COR-L47 (cell line): ENCODE data around the gene GID8.

Source experiments
- DNase-seq: peaks from one replicate; lab custom pipeline; 2025; lab: John Stamatoyannopoulos, UW

Gene GID8

DNA sequence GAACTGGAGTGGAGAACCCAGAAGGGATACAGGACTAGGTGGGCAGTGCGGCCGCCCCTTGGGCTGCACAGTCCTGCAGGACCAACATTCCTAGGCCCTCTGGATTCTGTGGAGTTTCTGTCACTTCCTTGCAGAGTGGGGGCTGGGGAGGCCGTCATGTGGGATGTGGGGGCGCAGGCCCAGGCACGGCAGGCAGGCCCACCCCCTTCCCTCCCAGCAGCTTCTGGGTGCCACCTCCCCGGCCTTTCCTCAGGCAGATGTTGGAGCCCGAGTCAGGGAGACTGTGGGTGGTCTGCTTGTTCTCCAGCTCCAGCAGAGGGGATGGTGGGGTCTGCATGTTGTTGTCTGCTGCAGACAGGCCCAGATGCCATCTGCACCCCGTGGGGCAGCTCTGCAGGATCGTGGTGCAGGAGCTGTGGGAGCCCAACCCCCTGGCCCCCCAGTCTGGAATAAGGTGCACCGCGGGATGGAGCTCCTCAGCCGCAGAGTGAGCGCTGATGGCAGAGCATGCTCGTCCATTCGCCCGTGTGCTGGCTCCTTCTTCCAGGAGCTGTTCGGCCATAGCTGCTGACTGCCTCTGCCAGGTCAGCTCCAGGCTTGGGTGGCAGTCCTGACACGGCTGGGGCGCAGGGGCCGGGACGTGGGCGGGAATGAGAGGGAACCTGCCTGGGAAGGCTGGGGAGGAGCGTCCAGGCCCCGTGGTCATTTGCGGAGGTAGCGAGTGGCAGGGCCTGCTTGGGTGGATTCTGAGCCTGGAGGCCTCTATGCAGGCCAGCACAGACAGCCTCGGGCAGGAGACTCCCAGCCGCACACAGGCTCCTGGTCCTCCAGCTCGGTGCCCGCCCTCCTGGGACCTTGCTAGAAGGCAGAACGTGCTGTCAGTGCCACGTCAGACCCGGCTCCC, 32.6 kb downstream of the GID8 start:
- no peak for DNase-seq

DNA sequence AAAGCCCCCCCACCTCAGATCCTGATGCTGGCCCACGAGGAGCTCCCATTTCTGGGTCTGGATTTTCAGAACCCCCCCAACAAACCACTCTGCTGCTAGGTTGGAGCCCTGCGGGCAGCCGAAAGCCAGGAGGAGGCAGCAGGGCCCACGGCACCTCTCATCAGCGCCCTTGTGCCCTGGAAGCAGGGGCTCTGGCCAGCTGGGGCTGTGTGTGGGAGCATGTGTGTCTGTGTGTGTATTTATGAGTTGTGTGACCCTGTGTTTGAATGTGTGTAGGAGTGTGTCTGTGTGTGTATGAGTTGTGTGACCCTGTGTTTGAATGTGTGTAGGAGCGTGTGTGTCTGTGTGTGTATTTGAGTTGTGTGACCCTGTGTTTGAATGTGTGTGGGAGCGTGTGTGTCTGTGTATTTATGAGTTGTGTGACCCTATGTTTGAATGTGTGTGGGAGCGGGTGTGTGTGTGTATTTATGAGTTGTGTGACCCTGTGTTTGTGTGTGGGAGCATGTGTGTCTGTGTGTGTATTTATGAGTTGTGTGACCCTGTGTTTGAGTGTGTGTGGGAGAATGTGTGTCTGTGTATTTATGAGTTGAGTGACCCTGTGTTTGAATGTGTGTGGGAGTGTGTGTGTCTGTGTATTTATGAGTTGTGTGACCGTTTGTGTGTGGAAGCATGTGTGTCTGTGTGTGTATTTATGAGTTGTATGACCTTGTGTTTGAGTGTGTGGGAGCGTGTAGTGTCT, 33.4 kb downstream of the GID8 start:
- no peak for DNase-seq

GRCh38 chr20:62971950-62972844, 34.2 kb downstream of the GID8 start:
- peak; percentile 78 for DNase-seq

DNA sequence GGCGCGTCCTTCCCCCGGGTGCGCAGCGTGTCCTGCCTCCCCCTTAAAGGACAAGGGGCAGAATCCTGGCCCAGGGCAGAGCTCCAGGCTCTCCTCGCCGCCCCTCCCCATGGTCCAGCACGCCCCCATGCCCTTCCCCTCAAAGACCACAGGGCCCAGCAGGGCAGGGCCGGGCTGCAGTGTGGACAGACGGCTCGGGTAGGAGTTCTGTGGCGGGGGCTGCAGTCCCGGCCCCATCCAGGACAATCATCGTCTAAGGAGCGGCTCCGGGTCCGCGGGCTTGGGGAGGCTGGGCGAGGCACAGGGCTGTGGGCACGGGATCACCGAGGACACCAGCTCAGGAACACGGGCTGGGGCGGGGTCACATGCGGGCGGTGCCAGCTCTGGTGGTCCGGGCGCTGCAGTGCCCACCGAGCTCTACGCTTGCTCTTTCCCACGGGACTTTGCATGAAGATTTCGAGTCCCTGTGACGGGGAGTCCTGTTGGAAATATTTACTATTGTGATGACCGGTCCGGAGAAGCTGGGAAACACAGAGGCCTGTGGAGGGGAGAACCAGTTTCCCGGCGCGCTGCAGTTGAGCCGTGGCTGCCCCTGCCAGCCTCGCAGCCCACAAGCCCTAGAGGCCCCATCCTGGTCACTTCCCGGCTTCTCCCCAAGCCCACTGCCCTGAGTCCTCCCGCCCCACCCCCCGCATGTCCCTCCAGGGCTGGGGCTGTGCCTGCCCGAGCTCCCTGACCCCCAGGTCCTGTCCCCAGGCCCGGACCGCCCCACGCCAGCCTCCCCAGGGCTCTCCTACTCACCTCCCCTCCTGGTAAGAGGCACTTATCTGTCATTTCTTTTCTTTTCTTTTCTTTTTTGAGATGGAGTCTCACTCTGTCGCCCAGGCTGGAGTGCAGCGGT, 35.1 kb downstream of the GID8 start:
- no peak for DNase-seq

DNA sequence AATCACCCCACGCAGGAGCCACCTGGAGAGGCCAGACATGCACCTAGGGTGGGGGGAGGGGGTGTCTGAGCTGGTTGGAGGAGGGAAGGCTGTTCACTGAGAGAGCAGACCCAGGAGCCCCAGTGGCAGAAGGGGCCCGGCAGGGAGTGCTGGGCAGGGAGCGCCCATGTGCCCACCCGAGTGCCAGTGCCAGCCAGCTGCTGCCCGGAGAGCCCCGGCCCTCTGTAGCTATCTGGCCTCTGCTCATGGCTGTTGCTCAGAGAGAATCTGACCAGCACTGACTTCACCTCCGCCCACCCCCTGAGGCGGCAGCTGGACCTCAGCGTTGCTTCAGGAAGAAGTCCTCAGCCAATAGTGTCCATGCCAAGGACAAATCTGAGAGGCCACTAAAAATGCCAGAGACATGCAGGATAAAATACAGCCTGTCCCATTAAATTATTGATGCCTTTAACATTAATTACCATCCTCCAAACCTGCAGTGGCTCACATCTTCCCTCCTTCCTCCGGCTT, 37.4 kb downstream of the GID8 start:
- no peak for DNase-seq

DNA sequence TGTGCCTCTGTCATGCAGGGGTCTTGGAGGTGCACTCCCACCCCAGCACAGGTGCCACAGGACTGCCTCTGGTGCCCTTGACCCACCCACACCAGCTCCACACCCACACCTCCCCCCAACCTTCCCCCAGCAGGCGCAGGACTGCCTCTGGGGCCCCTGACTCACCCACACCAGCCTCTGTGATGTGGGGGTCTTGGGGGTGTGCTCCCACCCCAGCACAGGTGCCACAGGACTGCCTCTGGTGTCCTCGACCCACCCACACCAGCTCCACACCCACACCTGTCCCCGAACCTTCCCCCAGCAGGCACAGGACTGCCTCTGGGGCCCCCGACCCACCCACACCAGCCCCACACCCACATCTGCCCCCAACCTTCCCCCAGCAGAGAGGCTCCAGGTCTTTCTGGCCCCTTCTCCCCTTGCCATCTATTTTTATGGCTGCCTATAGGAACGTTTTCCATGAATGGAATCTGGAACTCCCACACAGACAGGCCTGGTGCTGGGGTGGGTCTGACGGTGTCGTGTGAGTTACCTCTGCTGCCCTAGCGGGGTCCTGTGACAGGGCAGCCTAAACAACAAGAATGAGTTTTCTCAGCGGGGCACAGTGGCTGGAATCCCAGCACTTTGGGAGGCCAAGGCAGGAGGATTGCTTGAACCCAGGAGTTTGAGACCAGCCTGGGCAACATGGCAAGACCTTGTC, 38.0 kb downstream of the GID8 start:
- DNase-seq = no peak

DNA sequence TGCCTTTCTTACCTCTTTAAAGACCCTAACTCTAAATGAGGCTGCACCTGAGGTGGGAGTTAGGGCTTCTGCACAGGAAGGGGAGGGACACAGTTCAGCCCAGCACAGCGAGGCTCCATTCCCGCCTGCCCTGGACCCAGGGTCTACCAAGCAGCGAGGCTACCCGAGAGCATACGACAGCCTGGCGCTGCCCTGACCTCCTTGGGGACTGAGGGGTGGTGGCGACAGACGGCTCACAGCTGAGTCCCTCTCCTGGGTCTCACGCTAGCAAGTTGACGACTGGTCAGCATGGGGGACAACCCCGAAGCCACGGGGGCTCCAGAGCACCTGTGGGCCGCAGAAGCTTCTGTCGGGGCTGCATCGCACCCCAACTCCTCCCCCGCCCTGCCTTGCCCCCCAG, 38.9 kb downstream of the GID8 start:
- no peak for DNase-seq

- DNase-seq = peak; percentile 78
These were observed 39.9 kb downstream of the GID8 start for GRCh38 chr20:62977613-62978560.

DNA sequence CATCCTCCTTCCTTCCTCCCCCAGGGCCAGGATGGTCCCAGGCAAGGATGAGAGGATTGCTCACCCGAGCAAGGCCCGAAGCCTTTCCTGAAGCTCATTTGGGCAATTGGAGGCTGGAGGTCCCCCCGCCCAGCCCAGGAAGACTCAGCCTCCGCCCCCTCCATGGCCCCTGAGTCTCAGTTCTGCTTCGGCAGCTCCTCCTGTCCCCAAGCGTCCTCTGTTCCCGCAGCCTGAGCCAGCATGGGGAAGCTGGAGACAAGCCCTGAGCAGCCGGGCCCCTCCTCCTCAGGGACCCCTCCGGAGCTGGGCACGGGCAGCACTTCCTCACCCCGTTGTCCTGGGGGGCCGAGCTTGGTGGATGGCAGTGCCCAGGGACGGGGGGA, 40.6 kb downstream of the GID8 start:
- no peak for DNase-seq

GRCh38 chr20:62979310-62979709, 41.4 kb downstream of the GID8 start:
- no peak for DNase-seq

- DNase-seq = peak; percentile 81
These were observed 42.0 kb downstream of the GID8 start for GRCh38 chr20:62979876-62980373.

DNA sequence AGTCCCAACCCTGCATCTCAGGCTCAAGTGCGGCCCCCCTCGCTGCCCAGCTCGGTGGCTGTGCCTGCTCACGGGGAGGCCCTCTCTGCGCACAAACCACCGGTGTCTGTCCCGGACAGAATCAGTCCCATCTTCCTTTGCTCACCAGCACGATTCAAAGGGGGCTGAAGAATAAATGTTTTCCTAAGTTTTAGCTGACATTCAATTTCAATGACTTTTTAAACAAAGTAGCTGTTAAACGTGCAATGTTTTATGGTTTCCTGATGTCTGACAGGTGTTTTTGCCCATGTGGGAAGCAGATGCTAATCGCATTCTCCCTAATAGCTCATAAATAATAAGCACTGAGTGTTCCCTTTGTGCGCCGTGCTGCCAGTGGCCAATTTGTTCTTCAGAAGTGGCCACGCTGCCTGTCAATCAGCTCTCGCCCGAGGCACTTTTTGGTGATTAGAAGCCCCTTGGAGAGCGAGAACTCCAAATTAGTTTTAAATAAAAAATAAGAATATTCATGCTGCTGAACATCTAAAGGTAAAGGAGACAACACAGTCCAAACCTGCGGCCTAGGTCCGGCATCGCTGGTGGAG, 42.5 kb downstream of the GID8 start:
- peak; percentile 89 for DNase-seq

DNA sequence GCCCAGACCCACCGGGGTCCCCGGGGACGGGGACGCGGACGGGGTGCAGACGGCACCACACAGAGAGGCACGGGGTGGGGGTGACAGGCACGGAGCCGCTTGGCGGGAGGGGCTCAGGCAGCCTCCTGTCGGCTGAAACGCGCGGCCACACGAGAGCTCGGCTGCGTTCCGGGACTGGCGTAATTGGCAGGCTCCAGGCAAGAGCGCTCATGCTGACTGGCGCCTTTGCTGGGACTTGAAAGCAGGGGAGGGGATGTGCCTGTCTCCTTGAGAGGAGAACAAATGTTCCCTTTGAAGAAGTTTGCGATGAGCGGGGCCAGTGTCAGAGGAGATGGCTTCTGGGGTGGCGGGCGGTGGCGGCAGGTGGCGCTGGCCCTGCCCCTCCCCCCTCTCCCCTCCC, 43.0 kb downstream of the GID8 start:
- peak; percentile 86 for DNase-seq

GRCh38 chr20:62982124-62983075, 44.5 kb downstream of the GID8 start:
- DNase-seq = no peak

DNA sequence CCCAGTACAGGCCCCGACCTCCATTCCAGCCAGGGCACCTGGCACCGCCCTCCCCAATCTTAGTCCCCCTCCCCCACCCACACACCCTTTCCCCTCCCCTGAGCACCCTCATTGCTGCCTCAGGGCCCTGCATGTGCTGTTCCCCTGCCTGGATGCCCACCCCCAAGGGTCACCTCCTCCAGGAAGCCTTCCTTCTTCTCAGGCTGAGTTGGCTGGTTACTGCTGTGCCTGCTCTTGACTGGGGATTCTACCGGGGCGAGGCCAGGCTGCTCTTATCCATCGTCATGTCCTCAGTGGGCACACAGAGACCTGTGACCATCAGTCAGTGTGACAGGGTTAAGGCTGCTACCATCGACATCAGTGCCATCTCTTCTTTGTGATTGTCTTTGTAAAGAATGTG, 45.3 kb downstream of the GID8 start:
- DNase-seq = no peak

GRCh38 chr20:62984666-62985443, 46.9 kb downstream of the GID8 start:
- peak; percentile 74 for DNase-seq

GRCh38 chr20:62985444-62985778, 47.5 kb downstream of the GID8 start:
- DNase-seq = peak; percentile 64
